Testis (tissue), 2 donors: Measurements from ENCODE around the gene TLE5.

Experiments
- POLR2A ChIP-seq: fragments of 450-650 bp; IDR thresholded peaks from one replicate; pipeline ENCODE4 v1.6.1; 2017; ENCODE audit warnings: antibody characterized with exemption, mild to moderate bottlenecking, moderate library complexity
- TF ChIP-seq, protein P1 (sequence below), 3 experiments: fragments of 450-650 bp in 2 of 3; fragments of 200-600 bp in 1 of 3; sonication (generic) in 1 of 3; IDR thresholded peaks; one replicate each; pipeline ENCODE4 v1.5.1; 2016 to 2019; ENCODE audit warnings: antibody characterized with exemption in 3 of 3, mild to moderate bottlenecking in 2 of 3, moderate library complexity in 1 of 3

DNA sequence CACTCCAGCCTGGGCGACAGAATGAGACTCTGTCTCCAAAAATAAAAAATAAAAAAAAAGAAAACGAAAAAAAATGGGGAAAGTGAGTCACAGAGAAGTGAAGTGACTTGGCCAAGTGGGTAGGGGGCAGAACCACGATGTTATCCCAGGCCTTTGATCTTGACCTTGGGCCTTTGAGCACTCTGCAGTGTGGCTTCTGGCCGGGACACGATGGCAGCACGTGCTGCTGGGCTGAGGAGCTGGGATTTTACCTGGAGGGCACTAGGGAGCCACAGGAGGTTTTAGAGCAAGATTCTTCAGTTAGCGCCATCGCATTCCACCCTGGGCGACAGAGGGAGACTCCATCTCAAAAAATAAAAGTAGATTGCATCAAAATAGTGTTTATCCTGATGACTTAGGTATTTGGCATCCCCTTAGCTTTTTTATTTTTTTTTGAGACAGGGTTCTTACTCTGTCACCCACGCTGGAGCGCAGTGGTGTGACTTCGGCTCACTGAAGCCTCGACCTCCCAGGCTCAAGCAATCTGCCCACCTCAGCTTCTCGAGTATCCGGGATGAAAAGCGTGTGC, 4.3 kb upstream of the TLE5 start:
- no peak for TF ChIP-seq POLR2A
- TF ChIP-seq, protein P1, sequence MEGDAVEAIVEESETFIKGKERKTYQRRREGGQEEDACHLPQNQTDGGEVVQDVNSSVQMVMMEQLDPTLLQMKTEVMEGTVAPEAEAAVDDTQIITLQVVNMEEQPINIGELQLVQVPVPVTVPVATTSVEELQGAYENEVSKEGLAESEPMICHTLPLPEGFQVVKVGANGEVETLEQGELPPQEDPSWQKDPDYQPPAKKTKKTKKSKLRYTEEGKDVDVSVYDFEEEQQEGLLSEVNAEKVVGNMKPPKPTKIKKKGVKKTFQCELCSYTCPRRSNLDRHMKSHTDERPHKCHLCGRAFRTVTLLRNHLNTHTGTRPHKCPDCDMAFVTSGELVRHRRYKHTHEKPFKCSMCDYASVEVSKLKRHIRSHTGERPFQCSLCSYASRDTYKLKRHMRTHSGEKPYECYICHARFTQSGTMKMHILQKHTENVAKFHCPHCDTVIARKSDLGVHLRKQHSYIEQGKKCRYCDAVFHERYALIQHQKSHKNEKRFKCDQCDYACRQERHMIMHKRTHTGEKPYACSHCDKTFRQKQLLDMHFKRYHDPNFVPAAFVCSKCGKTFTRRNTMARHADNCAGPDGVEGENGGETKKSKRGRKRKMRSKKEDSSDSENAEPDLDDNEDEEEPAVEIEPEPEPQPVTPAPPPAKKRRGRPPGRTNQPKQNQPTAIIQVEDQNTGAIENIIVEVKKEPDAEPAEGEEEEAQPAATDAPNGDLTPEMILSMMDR (IDR thresholded peaks at IDR 0.05): no peak
